Nephron progenitor cell (in vitro differentiated cells): Measurements from ENCODE around the gene ADCK2.

Experiments used
- DNase-seq: peaks from one replicate; pipeline ENCODE4 v3.0.0; 2021
- H3K27ac Mint-ChIP-seq: 2 replicates; pipeline ENCODE4 v1.8.0; 2021; ENCODE audit warnings: mild to moderate bottlenecking, moderate library complexity, mixed read lengths
- H3K27me3 Mint-ChIP-seq: 2 replicates; pipeline ENCODE4 v1.8.0; 2021; ENCODE audit warnings: mild to moderate bottlenecking, low read depth, mixed read lengths; ENCODE audit not compliant: poor library complexity
- H3K36me3 Mint-ChIP-seq: 2 replicates; pipeline ENCODE4 v1.8.0; 2021; ENCODE audit warnings: low read depth, mixed read lengths
- H3K4me1 Mint-ChIP-seq: 2 replicates; pipeline ENCODE4 v1.8.0; 2021; ENCODE audit warnings: mixed read lengths
- H3K4me3 Mint-ChIP-seq: 2 replicates; pipeline ENCODE4 v1.8.0; 2021; ENCODE audit warnings: mild to moderate bottlenecking, moderate library complexity, mixed read lengths
- H3K9me3 Mint-ChIP-seq: 2 replicates; pipeline ENCODE4 v1.8.0; 2021; ENCODE audit warnings: mild to moderate bottlenecking, moderate library complexity, mixed read lengths
- TF ChIP-seq, protein P1 (sequence below): fragments of 200-600 bp; sonication (generic); IDR thresholded peaks from 2 replicates; pipeline ENCODE4 v1.5.0; 2021; ENCODE audit warnings: antibody characterized with exemption

The ADCK2 gene

DNA sequence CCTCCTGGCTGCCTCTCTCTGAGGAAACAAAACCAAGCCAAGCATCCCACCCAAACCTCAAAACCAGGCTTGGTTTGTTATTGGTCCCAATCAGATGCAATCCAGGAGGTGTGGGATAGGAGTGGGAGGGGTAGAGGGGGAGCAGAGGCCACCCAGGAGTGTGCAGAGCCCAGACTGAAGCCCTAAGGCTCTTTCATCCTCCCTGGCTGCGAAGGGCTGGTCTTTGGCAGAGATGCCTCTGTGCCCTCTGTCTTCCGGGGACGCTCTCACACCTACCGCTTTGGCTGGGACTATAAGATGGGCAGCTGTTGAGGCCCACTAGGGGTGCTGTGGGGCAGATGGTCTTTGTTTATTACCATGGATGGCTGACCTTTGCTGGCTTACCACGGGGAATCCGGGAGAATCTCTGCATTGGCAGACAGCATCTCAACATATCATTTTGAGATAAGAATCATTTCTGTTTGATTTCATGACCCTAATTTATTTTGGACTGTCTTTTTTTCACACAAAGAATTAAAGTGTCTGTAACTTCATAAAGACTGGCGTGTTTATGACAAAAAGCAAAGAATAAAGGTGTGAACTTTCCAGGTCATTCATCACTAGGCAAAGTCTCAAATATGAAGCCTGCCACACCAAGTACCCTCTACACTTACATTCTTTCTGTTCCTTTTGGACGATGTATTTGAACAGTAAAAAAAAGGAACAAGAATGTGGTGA lies 25.7 kb upstream of the ADCK2 start:
- TF ChIP-seq, protein P1, sequence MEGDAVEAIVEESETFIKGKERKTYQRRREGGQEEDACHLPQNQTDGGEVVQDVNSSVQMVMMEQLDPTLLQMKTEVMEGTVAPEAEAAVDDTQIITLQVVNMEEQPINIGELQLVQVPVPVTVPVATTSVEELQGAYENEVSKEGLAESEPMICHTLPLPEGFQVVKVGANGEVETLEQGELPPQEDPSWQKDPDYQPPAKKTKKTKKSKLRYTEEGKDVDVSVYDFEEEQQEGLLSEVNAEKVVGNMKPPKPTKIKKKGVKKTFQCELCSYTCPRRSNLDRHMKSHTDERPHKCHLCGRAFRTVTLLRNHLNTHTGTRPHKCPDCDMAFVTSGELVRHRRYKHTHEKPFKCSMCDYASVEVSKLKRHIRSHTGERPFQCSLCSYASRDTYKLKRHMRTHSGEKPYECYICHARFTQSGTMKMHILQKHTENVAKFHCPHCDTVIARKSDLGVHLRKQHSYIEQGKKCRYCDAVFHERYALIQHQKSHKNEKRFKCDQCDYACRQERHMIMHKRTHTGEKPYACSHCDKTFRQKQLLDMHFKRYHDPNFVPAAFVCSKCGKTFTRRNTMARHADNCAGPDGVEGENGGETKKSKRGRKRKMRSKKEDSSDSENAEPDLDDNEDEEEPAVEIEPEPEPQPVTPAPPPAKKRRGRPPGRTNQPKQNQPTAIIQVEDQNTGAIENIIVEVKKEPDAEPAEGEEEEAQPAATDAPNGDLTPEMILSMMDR = peak; percentile 57
- Mint-ChIP-seq H3K4me3 (no peak overlapping the region), H3K27me3 (peaks cover 3% of the 10 kb centered on the region), H3K36me3 (no peaks in the 10 kb centered on the region), H3K4me1 (peaks cover 48% of the 10 kb centered on the region), H3K27ac (no peak overlapping the region), H3K9me3 (no peaks in the 10 kb centered on the region)
- peak; percentile 56 for DNase-seq

DNA sequence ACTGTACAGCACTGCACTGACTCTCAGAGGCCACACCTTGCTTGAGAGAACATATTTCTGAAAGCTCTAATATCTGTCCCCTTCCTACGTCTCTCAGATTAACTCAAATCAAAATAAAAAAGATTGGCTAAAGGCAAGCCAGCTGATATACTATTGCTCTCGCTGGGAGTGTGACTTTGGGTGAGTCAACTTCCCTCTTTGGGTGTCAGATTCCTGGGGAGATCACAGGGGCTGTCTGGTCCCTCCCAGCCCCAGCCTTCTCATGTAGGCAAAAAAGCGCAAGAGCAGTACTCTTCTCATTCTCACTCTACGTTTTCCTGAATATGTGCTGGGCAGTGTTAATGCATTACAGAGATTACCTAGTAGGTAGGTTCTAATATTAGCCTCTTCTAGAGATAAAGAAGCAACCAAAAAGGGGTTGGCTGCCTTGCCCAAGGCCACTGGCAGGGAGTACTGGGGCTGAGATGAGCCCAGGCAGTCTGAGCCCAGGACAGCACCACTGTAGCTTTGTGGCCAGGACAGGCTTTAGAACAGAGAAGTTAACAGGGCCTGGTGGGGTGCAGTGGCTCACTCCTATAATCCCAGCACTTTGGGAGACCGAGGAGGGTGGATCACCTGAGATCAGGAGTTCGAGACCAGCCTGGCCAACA lies 23.1 kb upstream of the ADCK2 start:
- no peaks in the 10 kb centered on the region for H3K9me3 Mint-ChIP-seq
- H3K27ac Mint-ChIP-seq = no peak overlapping the region
- peaks cover 5% of the 10 kb centered on the region for H3K27me3 Mint-ChIP-seq
- no peaks in the 10 kb centered on the region for H3K36me3 Mint-ChIP-seq
- peaks cover 36% of the 10 kb centered on the region for H3K4me1 Mint-ChIP-seq
- DNase-seq = no peak
- H3K4me3 Mint-ChIP-seq = no peak overlapping the region
- TF ChIP-seq, protein P1 = no peak

DNA sequence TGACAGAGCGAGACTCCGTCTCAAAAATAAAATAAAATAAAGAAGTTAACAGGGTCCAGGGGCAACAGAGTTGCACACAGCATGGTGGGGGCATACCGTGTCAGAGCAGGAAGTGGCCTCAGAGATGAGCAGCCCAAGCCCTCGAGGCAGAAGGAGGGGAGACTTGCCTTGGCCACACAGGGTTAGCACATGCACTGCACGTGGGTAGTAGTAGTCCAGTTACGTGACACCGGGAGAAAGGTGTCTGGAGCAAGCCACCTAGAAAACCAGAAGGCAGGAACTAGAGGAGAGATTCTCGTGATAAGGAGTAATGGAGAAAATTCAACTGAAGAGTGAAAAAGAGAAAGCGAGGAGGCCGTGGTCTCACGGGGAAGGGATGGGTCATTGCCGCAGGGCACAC lies 22.4 kb upstream of the ADCK2 start:
- no peak overlapping the region for H3K4me3 Mint-ChIP-seq
- H3K27ac Mint-ChIP-seq = no peak overlapping the region
- DNase-seq = no peak
- peaks cover 8% of the 10 kb centered on the region for H3K27me3 Mint-ChIP-seq
- H3K9me3 Mint-ChIP-seq = no peaks in the 10 kb centered on the region
- H3K4me1 Mint-ChIP-seq = peaks cover 34% of the 10 kb centered on the region
- H3K36me3 Mint-ChIP-seq = no peaks in the 10 kb centered on the region
- TF ChIP-seq, protein P1 = no peak

DNA sequence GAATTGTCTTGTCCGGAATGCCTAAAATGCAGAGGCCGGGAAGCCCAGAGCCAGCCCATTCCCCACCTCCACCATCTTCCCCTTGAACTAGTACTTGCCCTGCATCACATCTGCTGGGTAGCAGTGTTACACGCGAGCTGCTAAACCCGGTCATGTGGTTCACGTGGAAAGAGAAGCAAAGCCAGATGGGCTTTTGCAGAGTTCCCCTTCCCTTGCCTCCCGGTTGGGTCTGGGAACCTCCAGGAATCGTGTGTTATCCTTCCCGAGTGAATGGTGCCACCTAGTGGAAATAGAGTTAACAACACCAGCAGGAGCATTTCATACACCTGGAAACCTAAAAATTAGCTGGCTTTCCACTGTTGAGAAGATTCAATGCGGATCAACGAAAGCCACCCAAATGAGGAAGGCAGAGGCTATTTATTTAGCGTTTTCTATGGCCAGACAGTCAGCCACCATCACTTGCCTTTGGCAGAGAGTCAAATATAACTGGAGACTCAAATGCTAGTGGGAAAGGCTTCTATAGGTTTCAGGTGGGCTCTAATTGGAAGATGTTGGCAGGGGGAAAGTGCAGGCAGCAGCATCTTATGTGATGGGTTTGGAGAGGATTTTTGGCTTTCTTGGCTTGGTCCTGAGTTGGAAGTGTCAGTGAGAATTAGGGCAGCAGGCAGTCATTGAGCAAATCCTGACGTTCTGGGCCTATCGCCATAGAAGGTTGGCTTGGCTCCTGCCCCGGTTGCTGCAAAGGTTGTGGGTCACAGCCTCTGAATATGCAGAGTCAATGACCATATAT lies 19.2 kb upstream of the ADCK2 start:
- TF ChIP-seq, protein P1 = peak; percentile 88
- no peaks in the 10 kb centered on the region for H3K9me3 Mint-ChIP-seq
- H3K27ac Mint-ChIP-seq = no peak overlapping the region
- DNase-seq = peak; percentile 71
- H3K4me3 Mint-ChIP-seq = no peak overlapping the region
- peaks cover 45% of the 10 kb centered on the region for H3K4me1 Mint-ChIP-seq
- H3K27me3 Mint-ChIP-seq = peaks cover 11% of the 10 kb centered on the region
- H3K36me3 Mint-ChIP-seq = no peaks in the 10 kb centered on the region

DNA sequence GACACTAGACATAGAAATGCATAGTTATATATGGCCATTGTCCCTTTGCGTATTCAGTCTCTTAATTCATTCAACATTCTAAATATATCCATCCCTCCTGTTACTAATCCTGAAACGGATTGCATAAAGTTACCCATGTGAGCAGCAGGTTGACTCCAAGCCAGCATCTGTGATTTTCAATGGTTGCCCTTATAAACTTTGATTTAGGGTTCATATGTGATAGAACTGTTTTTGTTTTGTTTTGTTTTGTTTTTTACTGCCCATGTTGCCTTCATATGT lies 18.7 kb upstream of the ADCK2 start:
- Mint-ChIP-seq H3K27ac (no peak overlapping the region), H3K27me3 (peaks cover 11% of the 10 kb centered on the region), H3K9me3 (no peaks in the 10 kb centered on the region), H3K4me1 (peaks cover 45% of the 10 kb centered on the region), H3K4me3 (no peak overlapping the region), H3K36me3 (no peaks in the 10 kb centered on the region)
- DNase-seq = no peak
- TF ChIP-seq, protein P1 = no peak
